ENCODE results near the gene ATP6AP2. TPM values are rescaled to one million over a fixed set of nuclear protein-coding genes. Genes with fewer than 3 reads are reported as not detected.
"Not testable (repeated sequence)": the region's sequence is repeated elsewhere in the genome, so short reads cannot be mapped to it uniquely, and the experiment has no call there.

Gene ATP6AP2
- total RNA-seq, 1 donor from 2014 or later: 74.9 TPM

DNA sequence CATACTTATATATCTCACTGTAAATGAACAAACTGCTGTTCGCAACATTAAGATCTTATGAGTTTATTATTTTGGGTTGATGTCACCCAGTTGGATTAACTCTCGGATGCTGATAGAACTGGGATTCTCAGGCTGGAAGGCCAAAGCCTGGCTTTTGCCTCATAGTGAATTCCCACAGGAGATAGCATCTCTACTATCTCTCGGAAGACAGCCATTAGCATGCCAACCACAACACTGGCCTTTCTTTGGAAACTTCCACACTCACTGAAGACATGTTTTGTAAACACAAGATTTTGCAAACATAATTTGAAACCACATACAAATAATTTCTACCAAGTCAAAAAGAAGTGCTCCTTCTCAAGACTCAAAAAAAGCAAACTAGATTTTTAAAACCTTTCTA lies 4.5 kb upstream of the ATP6AP2 start:
- no peak for DNase-seq (ENCODE audit: low read depth)
- no peak overlapping the region for H3K4me3 ChIP-seq (ENCODE audit: low read depth, low read length)
- TF ChIP-seq, protein P1, sequence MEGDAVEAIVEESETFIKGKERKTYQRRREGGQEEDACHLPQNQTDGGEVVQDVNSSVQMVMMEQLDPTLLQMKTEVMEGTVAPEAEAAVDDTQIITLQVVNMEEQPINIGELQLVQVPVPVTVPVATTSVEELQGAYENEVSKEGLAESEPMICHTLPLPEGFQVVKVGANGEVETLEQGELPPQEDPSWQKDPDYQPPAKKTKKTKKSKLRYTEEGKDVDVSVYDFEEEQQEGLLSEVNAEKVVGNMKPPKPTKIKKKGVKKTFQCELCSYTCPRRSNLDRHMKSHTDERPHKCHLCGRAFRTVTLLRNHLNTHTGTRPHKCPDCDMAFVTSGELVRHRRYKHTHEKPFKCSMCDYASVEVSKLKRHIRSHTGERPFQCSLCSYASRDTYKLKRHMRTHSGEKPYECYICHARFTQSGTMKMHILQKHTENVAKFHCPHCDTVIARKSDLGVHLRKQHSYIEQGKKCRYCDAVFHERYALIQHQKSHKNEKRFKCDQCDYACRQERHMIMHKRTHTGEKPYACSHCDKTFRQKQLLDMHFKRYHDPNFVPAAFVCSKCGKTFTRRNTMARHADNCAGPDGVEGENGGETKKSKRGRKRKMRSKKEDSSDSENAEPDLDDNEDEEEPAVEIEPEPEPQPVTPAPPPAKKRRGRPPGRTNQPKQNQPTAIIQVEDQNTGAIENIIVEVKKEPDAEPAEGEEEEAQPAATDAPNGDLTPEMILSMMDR (conservative IDR thresholded peaks at IDR 0.05; ENCODE audit: low read depth, low read length): no peak

DNA sequence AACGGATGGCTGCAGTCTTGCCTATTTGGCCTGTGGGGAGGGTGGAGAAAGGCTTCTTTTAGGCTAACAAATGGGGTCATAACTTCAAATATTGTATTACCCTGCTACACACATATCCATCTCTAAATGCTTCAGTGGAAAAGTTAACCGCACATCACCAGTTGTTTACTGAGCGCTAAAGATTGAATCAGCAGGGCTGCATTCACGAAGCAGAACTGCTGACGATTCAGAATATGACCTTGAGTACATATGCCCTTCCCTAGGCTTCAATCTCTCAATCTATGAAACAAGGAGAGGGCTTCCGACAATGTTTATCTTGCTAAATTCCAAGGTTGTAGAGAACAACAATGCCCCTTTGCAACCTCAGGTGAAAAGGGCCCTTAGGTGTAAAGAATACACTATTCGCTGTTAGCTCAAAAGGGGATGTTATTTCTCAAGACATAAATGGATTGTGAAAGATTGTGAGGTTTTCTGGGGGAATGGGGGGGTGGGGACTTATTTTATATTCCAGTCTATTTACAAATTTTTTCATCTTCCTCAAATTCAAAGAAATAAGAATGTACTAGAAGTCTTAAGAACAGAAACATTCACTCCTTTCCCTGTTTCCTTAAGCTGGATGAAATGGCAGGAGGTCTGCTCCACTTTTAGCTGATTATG lies 2.6 kb upstream of the ATP6AP2 start:
- no peak overlapping the region for H3K4me3 ChIP-seq (ENCODE audit: low read depth, low read length)
- DNase-seq (ENCODE audit: low read depth): no peak

DNA sequence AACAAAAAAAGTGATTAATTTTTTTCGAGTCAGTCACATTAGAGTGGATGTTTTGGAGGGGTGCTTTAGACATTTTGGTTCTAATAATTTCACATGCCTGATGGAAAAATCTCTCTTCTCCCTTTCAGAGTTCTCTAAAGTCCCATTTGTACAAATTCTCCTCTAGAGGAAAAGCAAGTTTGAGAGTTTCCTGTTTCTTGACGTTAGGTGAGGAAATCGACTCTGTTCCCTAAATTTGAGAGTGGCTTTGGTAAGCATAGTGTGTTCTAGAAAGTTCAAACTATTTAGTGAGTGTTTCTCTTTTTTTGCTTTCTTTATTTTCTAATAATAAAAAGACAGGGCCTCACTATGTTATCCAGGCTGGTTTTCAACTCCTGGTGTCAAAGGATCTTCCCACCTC lies 1.6 kb upstream of the ATP6AP2 start:
- TF ChIP-seq, protein P1 (conservative IDR thresholded peaks at IDR 0.05; ENCODE audit: low read depth, low read length): no peak
- H3K4me3 ChIP-seq (ENCODE audit: low read depth, low read length): no peak overlapping the region
- no peak for DNase-seq (ENCODE audit: low read depth)

More for the DNA sequence above, 2.6 kb upstream of the ATP6AP2 start:
- TF ChIP-seq, protein P1 (conservative IDR thresholded peaks at IDR 0.05; ENCODE audit: low read depth, low read length): no peak

DNA sequence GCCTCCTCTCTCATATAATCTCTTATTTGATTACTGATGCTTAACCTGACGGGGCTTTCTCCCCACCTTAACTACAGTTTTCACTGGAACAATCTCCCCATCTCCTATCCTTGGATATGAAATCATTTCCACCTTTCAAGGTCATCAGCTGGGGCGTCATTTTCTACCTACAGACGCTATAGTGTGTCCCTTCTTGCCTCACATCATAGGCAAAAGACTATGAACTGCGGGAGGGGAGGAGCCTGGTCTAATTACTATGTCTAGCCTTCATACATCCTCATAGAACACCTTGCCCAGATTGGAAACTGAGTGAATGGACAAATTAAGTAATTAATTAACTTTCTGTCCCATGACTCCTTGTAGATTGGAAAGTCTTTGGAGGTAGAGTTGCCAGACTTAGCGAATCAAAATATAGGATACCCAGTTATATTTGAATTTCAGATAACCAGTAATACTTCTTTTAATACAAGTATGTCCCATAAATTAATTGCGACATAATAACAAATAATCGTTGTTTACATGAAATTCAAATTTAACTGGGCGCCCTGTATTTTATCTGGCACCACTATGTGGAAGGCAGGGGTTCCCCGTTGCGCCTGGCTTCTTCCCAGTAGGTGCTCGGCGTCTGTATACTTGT lies 752 bp upstream of the ATP6AP2 start:
- no peak for DNase-seq (ENCODE audit: low read depth)
- TF ChIP-seq, protein P1 (conservative IDR thresholded peaks at IDR 0.05; ENCODE audit: low read depth, low read length): no peak
- peak overlapping the region; percentile 74 for H3K4me3 ChIP-seq (ENCODE audit: low read depth, low read length)

DNA sequence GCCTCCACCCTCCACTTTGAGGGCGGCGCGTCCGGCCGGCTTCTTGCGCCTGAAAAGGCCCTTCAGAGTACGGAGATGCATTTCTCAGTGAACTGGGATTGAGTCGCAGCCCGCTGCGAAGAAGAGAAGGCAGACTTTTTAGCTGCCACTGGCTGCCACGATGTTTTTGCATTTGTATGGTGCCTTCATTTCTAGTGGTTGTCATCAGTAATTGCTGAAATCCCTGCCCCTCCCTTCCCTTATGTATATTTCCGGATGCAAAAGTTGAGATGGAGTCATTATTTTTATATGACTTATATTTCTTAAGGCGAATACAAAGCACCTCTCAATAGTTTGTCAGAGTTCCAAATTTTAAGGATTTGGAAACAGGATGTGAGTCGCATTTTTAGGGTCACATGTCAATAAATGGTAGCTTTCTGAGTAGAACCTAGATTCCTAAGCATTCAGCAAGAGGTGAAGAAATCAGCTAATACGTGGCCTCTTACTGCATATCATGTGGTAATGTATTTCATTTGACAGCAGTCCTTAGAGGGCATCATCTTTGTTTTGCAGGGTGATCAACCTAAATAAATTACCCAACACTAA lies 658 bp downstream of the ATP6AP2 start:
- no peak for DNase-seq (ENCODE audit: low read depth)
- TF ChIP-seq, protein P1 (conservative IDR thresholded peaks at IDR 0.05; ENCODE audit: low read depth, low read length): no peak
- H3K4me3 ChIP-seq (ENCODE audit: low read depth, low read length): peak overlapping the region; percentile 74

DNA sequence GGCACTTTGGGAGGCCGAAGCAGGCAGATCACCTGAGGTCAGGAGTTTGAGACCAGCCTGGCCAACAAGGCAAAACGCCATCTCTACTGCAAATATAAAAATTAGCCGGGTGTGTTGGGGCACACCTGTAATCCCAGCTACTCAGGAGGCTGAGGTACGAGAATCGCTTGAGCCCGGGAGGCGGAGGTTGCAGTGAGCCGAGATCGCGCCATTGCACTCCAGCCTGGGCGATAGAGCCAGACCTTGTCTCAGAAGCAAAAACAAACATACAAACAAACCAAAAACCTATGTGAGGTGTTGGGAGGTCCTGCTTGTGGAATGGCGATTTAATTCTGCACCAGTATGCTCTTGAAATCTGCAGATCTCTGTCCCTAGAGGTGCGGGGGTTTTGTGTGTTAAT lies 1.4 kb downstream of the ATP6AP2 start:
- DNase-seq (ENCODE audit: low read depth); H3K4me3 ChIP-seq (ENCODE audit: low read depth, low read length): not testable (repeated sequence)

DNA sequence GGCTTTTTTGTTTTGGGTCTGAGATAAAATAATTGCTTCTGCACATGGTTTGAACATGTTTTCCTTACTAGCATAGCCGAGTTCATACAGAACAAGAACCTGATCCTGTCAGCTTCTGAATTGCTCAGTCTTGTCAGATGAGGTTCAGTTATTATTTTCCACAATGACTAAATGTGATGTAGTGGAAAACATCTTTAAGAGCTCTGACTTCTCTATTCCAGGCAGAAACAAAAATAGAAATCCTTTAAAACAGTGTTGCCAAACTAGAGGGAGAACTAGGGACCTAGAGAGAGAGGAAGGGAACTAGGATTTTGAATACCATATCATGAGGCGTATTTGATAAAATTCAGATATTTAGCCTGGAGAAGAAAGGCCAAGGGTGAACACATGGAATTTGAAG lies 2.0 kb downstream of the ATP6AP2 start:
- DNase-seq (ENCODE audit: low read depth): no peak
- no peak overlapping the region for H3K4me3 ChIP-seq (ENCODE audit: low read depth, low read length)
- TF ChIP-seq, protein P1 (conservative IDR thresholded peaks at IDR 0.05; ENCODE audit: low read depth, low read length): no peak

DNA sequence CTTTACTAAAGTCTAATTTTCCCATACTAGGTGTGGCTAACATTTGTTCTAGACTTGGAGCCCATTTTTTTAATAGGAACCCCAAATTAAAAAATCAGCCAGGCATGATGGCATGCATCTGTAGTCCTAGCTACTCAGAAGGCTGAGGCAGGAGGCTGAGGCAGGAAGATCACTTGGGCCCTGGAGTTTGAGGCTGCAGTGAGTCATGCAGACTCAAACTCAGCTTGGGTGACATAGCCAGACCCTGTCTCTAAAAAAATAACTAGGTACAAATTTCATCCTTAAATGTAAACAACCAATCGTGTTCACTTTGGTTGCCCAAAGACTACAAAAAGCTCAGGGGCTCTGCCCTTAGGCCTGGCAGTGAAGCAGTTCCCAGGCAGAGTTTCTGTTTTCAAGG lies 6.9 kb downstream of the ATP6AP2 start:
- not testable (repeated sequence) for DNase-seq (ENCODE audit: low read depth)

DNA sequence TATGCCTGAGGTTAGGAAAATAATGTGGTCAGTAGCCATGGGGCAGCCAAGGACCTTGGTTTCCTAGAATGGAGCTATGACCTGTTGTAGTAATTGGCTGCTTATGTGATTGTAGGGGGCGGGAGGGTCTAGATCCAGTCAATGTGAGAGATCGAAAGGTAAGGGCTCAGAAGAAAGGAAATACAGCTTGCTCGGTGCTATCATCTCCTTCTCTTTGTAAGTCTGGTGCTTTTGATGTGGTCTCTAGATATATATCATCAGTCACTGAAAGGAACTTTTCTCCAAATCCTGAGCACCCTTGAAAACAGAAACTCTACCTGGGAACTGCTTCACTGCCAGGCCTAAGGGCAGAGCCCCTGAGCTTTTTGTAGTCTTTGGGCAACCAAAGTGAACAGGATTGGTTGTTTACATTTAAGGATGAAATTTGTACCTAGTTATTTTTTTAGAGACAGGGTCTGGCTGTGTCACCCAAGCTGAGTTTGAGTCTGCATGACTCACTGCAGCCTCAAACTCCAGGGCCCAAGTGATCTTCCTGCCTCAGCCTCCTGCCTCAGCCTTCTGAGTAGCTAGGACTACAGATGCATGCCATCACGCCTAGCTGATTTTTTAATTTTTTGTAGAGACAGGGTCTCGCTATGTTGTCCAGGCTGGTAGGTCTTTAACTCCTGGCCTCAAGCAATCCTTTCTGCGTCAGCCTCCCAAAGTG lies 9.0 kb downstream of the ATP6AP2 start:
- DNase-seq (ENCODE audit: low read depth); H3K4me3 ChIP-seq (ENCODE audit: low read depth, low read length): not testable (repeated sequence)

More for the DNA sequence above, 6.9 kb downstream of the ATP6AP2 start:
- not testable (repeated sequence) for H3K4me3 ChIP-seq (ENCODE audit: low read depth, low read length)
